Activated CD4-positive, alpha-beta T cell treated with anti-CD3 and anti-CD28 coated beads, Interleukin-2, amount 50 U/mL, for 16 hours (primary cell): ENCODE results near the gene CEP83.
"Not testable (repeated sequence)": the region's sequence is repeated elsewhere in the genome, so short reads cannot be mapped to it uniquely, and the experiment has no call there.

Source experiments
- DNase-seq: peaks from one replicate; pipeline ENCODE4 v3.0.0-alpha.2; 2020

Gene CEP83

DNA sequence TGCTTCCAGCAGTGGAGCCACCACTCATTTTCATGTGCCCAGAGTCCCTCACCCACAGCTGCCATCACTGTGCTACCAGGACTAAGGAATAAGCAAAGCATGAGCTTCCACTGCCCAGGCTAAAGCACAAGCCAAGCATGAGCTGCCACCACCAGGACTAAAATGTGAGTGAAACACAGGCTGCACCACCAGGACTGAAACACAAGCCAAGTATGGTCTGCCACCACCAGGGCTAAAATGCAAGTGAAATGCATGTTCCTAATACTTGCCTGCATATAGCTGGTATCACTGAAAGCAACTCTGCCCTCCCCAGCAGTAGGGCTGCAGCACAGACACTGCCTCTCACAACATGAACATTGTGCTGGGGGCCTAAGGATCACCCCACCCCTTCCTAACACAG, 30.0 kb downstream of the CEP83 start:
- DNase-seq, result peak; percentile 20

DNA sequence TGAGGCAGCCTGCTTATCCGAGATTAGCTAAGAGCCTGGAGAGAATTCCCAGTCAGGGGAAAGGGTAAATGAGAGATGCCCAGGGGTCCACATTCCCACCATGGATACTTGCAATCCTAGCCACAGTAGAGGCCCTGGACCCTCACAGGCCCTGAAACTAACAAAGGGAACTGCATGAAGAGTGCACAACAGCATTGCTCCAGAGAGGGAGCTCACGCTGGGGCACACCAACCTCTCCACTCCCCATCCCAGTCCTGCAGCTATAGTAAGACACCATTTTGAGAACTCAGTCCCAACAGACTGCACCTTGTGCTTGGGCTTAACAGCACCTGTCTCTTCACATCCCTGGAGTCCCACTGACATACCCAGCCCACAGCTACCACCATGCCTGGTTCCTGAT, 30.5 kb downstream of the CEP83 start:
- no peak for DNase-seq

DNA sequence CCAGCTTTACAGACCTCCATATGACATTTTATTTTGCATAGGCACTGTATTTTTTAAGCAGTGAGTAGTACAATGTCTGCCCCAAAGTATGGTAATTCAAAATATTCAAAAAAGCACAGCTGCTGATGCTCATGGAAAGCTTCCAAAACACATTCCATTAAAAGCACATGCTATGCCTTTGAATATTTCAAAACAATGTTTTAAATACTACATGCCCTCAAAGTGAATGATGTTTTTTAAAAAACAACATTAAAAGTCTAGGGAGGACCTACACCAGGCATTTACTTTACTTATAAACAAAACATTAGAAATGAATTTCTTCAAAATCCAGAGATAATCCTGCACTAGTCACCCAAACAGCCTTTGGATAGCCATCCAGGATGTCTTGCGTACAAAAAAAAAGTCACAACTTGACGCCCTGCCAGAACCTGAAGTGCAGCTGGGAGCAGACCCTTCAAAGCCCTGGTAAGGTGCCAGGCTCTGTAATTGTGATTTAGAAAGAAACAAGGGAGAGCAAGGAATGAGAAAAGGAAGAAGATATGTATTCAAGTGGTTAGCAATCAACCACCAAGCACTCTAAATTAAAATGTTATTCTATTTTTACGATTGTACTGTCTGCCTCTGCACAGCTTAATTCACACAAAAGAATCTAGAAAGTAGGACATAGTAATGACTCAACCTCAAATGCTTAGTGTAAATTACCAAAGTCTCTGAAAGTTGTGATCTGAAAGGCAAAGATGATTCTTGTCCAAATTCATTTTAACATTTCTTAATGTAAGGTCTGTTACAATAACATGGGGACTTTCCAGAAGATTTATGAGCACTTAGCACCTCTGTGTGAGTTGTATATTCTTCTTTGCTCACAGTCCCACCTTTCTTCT, 31.9 kb downstream of the CEP83 start:
- DNase-seq, result peak; percentile 37

DNA sequence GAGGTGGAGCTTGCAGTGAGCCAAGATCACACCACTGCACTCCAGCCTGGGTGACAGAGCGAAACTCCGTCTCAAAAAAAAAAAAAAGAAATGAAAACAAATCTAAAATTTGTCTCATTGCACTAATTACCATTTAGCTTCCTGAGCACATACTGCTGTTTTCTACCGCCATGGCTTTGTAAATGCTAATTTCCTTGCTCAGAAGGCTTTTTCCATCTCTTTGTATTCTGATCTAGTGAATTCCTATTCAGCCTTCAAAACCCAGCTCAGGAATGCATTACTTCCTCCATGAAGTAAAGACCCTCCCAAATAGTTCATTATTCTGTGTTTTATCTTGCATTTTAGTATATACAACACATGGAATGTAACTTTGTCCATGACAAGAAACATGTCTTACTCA, 33.6 kb downstream of the CEP83 start:
- no peak for DNase-seq

GRCh38 chr12:94424830-94425229, 34.8 kb downstream of the CEP83 start:
- DNase-seq, result not testable (repeated sequence)

- no peak for DNase-seq
Measured at GRCh38 chr12:94421868-94422740, 37.6 kb downstream of the CEP83 start.

DNA sequence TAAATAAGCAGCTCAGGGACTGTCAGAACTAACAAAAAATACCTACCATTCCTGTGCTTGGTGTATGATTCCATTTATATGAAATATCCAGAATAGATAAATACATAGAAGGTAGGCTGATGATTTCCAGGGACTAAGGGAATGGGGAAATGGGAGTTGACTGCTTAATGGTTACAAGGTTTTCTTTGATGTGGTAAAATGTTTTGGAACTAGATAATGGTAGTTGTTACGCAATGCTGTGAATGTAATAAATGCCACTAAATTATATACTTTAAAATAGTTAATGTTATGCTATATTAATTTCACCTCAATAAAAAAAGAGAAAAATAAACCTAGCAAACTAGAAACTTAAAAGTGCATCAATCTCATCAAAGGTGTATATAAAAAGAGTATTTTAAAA, 41.1 kb downstream of the CEP83 start:
- DNase-seq, result no peak

- no peak for DNase-seq
Measured at GRCh38 chr12:94416613-94417012, 43.1 kb downstream of the CEP83 start.

DNA sequence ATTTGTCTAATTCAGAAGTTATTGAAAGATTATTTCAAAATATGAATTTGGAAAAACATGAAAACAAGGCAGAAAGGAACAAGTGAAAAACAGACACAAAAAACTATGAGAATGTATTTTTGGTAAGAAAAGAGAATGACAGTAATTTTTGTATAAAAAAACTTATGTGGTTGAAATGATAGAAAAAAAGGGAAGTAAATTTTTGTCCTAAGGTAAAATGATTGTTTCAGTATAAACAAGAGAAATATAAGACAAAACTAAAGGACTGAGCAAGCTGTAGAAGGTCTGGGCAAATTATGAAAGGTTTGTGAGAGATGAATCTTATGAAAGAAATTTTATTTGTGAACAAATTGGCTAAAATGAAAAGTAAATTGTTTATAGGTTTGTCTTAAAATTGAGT, 44.6 kb downstream of the CEP83 start:
- DNase-seq, result no peak

- no peak for DNase-seq
Measured at GRCh38 chr12:94405413-94406116, 54.1 kb downstream of the CEP83 start.

GRCh38 chr12:94404854-94405253, 54.8 kb downstream of the CEP83 start:
- no peak for DNase-seq

DNA sequence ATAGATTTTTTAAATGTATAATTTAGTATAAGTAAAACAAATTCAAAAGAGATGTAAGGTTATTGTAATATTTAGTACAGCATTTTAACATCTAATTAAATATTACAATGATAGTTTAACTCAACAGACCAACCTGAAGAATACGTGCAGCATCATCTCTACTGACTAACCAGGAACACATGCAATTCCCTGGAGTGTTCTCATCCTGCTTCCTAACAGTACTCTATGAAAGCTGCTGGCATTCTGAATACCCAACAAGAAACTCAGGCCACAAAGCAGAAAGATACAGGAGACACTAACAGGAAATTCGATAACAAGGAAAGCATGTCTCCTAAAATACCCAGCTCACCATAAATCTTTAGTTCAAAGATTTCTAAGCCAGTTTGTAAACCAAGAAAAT, 58.3 kb downstream of the CEP83 start:
- DNase-seq, result no peak

GRCh38 chr12:94398685-94399084, 61.0 kb downstream of the CEP83 start:
- DNase-seq, result not testable (repeated sequence)

DNA sequence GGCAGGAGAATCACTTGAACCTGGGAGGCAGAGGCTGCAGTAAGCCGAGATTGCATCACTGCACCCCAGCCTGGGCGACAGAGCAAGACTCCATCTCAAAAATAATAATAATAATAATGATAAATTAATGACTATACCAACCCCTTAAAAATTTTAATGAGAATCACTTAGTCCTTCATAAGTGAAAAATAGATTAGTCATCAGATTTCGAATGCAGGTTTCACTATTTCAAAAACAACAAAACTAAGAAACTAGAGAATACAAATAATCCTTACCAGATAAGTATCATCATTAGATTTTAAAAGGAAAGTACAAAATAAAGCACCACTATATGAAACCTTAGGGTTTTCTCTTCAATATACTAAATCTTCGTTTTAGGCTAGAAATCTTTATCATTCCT, 62.3 kb downstream of the CEP83 start:
- no peak for DNase-seq

- DNase-seq, result not testable (repeated sequence)
Measured at GRCh38 chr12:94396014-94396413, 63.7 kb downstream of the CEP83 start.

GRCh38 chr12:94390130-94390485, 69.6 kb downstream of the CEP83 start:
- DNase-seq, result no peak

GRCh38 chr12:94389482-94390129, 70.1 kb downstream of the CEP83 start:
- DNase-seq, result not testable (repeated sequence)

GRCh38 chr12:94386422-94386821, 73.2 kb downstream of the CEP83 start:
- no peak for DNase-seq

- no peak for DNase-seq
Measured at GRCh38 chr12:94384030-94384429, 75.6 kb downstream of the CEP83 start.

- DNase-seq, result no peak
Measured at GRCh38 chr12:94380507-94380906, 79.2 kb downstream of the CEP83 start.

DNA sequence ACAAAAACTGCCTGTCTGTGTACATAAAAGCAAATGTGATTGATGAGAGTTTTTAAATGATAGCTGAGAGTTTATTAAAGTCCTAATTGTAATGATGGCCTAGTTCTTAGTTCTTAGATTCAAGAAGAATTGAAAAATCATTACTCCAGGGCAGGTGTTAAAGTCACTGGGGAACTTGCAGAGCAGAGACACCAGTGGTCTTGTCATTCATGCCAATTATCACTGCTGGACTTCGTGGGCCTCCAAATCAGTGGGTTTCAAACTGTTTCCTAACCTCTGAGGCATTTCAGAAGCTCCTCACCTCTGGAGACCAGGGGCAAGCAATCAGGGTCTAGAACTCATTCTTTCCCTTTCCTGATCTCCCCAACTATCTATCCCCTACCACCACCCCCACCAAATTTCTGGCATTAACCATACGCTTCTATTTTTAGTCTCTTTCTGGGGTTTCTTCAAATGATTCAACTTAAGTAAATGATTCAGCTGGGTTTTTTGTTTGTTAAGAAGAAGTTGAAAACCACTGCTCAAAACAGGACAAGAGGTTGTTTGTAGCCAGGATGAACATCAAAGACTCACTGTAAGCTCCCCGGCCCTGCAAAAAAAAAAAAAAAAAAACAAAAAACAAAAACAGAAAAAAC, 80.1 kb downstream of the CEP83 start:
- DNase-seq, result peak; percentile 78

DNA sequence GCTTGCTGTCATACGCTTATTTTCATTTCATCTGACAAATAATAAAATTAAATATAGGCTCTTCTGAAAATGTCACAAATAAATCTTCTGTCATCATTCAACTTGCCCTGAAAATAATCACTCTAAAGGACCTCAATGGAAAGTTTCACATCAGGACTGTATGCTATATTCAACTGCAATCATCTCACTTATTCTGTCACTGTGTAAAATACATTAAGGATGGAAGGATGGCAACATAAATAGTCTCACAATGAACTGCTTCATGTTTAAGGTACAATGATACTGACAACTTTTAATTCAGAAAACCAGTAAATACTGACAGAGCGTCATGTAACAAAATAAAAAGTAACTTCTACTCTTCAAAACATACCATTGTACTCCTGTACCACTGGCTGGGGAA, 82.1 kb downstream of the CEP83 start:
- no peak for DNase-seq
